ENCODE data around the gene CLN6.
"Not testable (repeated sequence)": the region's sequence is repeated elsewhere in the genome, so short reads cannot be mapped to it uniquely, and the experiment has no call there.

Gene CLN6

GRCh38 chr15:68256675-68257450, 27.3 kb upstream of the CLN6 start:
- DNase-seq: peak; percentile 81

- peak; percentile 80 for DNase-seq
These were observed 23.5 kb upstream of the CLN6 start for GRCh38 chr15:68252925-68253534.

GRCh38 chr15:68249058-68249713, 19.7 kb upstream of the CLN6 start:
- DNase-seq: no peak

GRCh38 chr15:68244235-68244634, 14.7 kb upstream of the CLN6 start:
- no peak for DNase-seq

GRCh38 chr15:68241088-68241935, 11.8 kb upstream of the CLN6 start:
- DNase-seq: no peak

- DNase-seq: no peak
These were observed 9.5 kb upstream of the CLN6 start for GRCh38 chr15:68239025-68239424.

GRCh38 chr15:68235022-68235421, 5.5 kb upstream of the CLN6 start:
- no peak for DNase-seq

GRCh38 chr15:68234520-68234919, 5.0 kb upstream of the CLN6 start:
- DNase-seq: not testable (repeated sequence)

- no peak for DNase-seq
These were observed 4.5 kb upstream of the CLN6 start for GRCh38 chr15:68234060-68234459.

GRCh38 chr15:68232937-68233336, 3.4 kb upstream of the CLN6 start:
- no peak for DNase-seq

GRCh38 chr15:68232449-68232848, 2.9 kb upstream of the CLN6 start:
- no peak for DNase-seq

- DNase-seq: no peak
These were observed 1.7 kb upstream of the CLN6 start for GRCh38 chr15:68231102-68231818.

- no peak for DNase-seq
These were observed 901 bp upstream of the CLN6 start for GRCh38 chr15:68230157-68231100.

GRCh38 chr15:68228971-68229385, 550 bp downstream of the CLN6 start:
- DNase-seq: peak; percentile 21

- no peak for DNase-seq
These were observed 1.2 kb downstream of the CLN6 start for GRCh38 chr15:68228143-68228970.

GRCh38 chr15:68227643-68228142, 1.8 kb downstream of the CLN6 start:
- DNase-seq: no peak

GRCh38 chr15:68225442-68225841, 4.1 kb downstream of the CLN6 start:
- not testable (repeated sequence) for DNase-seq

- DNase-seq: no peak
These were observed 4.8 kb downstream of the CLN6 start for GRCh38 chr15:68224546-68225250.

- DNase-seq: no peak
These were observed 5.4 kb downstream of the CLN6 start for GRCh38 chr15:68224108-68224507.

All from fibroblast of skin of abdomen (primary cell).